Cardiac muscle cell (in vitro differentiated cells and primary cell): ENCODE data around the gene GNPTG. TPM values are rescaled to one million over a fixed set of nuclear protein-coding genes. Genes with fewer than 3 reads are reported as not detected.
"Not testable (repeated sequence)": the region's sequence is repeated elsewhere in the genome, so short reads cannot be mapped to it uniquely, and the experiment has no call there.

ENCODE experiments used
- DNase-seq, 2 donors: peaks; one replicate each; pipeline versions ENCODE4 v3.0.0 to v3.0.0-alpha.2; 2010 to 2017; ENCODE audit warnings: low read depth in 1 of 2, low spot score in 1 of 2
- H3K27ac ChIP-seq: fragments of 200-600 bp; sonication (generic); 2 replicates; pipeline ENCODE4 v1.5.1; 2016
- H3K27me3 ChIP-seq: fragments of 200-600 bp; sonication (generic); 2 replicates; pipeline ENCODE4 v1.6.0; 2016; ENCODE audit warnings: control low read depth
- H3K36me3 ChIP-seq: fragments of 200-600 bp; sonication (generic); 2 replicates; pipeline ENCODE4 v1.5.1; 2016; ENCODE audit warnings: control low read depth
- H3K4me1 ChIP-seq: fragments of 200-600 bp; sonication (generic); 2 replicates; pipeline ENCODE4 v1.8.1; 2017; ENCODE audit warnings: low read depth, mild to moderate bottlenecking, mixed run types
- H3K4me3 ChIP-seq: fragments of 200-600 bp; sonication (generic); 2 replicates; pipeline ENCODE4 v1.5.1; 2016; ENCODE audit warnings: mild to moderate bottlenecking
- H3K9me3 ChIP-seq: fragments of 200-600 bp; sonication (generic); 2 replicates; pipeline ENCODE4 v1.5.1; 2017; ENCODE audit warnings: low read depth, mild to moderate bottlenecking, control low read depth
- CTCF ChIP-seq: IDR thresholded peaks from 2 replicates; pipeline ENCODE4 v1.5.1; 2012; ENCODE audit warnings: low read depth, mild to moderate bottlenecking, low read length
- polyA plus RNA-seq: library from polyadenylated mRNA; unstranded; fragments of >200 nt; fragmentation: Nextera tagmentation; extraction: Ambion mirVana; gene quantifications from 2 replicates; pipeline ENCODE4 v1.2.1, GENCODE V29; 2016
- total RNA-seq: library from RNA; depleted of rRNA; stranded (reverse); fragments of >200 nt; gene quantifications from 2 replicates; pipeline ENCODE4 v1.2.3, GENCODE V29; 2016

Gene GNPTG
- total and polyA plus RNA-seq, 2 experiments from 2014 or later, result 57.0 to 60.3 TPM

GRCh38 chr16:1326391-1326790 is 25.3 kb upstream of the GNPTG start:
- no peak overlapping the region for H3K4me3 ChIP-seq
- H3K27ac ChIP-seq, result no peak overlapping the region
- H3K4me1 ChIP-seq, result no peaks in the 10 kb centered on the region
- H3K9me3 ChIP-seq, result no peaks in the 10 kb centered on the region
- H3K27me3 ChIP-seq, result peaks cover 10% of the 10 kb centered on the region
- peaks cover 4% of the 10 kb centered on the region for H3K36me3 ChIP-seq
- no peak for TF ChIP-seq CTCF
- no peak for DNase-seq

GRCh38 chr16:1326946-1327618 is 24.6 kb upstream of the GNPTG start:
- Histone ChIP-seq H3K4me1 (no peaks in the 10 kb centered on the region), H3K27me3 (peaks cover 17% of the 10 kb centered on the region), H3K4me3 (no peak overlapping the region), H3K36me3 (peaks cover 4% of the 10 kb centered on the region), H3K27ac (no peak overlapping the region), H3K9me3 (no peaks in the 10 kb centered on the region)
- no peak for DNase-seq
- no peak for TF ChIP-seq CTCF

- Histone ChIP-seq H3K27me3 (peaks cover 22% of the 10 kb centered on the region), H3K4me3 (no peak overlapping the region), H3K9me3 (no peaks in the 10 kb centered on the region), H3K27ac (no peak overlapping the region), H3K4me1 (no peaks in the 10 kb centered on the region), H3K36me3 (peaks cover 4% of the 10 kb centered on the region)
- TF ChIP-seq CTCF, result no peak
- no peak for DNase-seq
Observed at GRCh38 chr16:1327619-1327947, 24.1 kb upstream of the GNPTG start.

GRCh38 chr16:1328136-1328535 is 23.6 kb upstream of the GNPTG start:
- H3K27me3 ChIP-seq, result peaks cover 28% of the 10 kb centered on the region
- not testable (repeated sequence) for H3K4me1 ChIP-seq, H3K36me3 ChIP-seq, H3K9me3 ChIP-seq, H3K27ac ChIP-seq, DNase-seq, H3K4me3 ChIP-seq

GRCh38 chr16:1328961-1329360 is 22.8 kb upstream of the GNPTG start:
- H3K36me3 ChIP-seq, H3K9me3 ChIP-seq, H3K4me3 ChIP-seq, H3K27ac ChIP-seq, DNase-seq, H3K4me1 ChIP-seq: not testable (repeated sequence)
- peaks cover 36% of the 10 kb centered on the region for H3K27me3 ChIP-seq

- Histone ChIP-seq H3K4me3 (no peak overlapping the region), H3K4me1 (no peaks in the 10 kb centered on the region), H3K27ac (no peak overlapping the region), H3K27me3 (peaks cover 50% of the 10 kb centered on the region), H3K36me3 (no peaks in the 10 kb centered on the region), H3K9me3 (no peaks in the 10 kb centered on the region)
- peak; percentile 48 for TF ChIP-seq CTCF
- no peak for DNase-seq
Observed at GRCh38 chr16:1330260-1330914, 21.3 kb upstream of the GNPTG start.
